H9 (cell line): ENCODE results near the gene UHRF1. TPM values are rescaled to one million over a fixed set of nuclear protein-coding genes. Genes with fewer than 3 reads are reported as not detected.

Experiments
- DNase-seq: peaks from one replicate; pipeline ENCODE4 v3.0.0-alpha.2; 2017
- H2AFZ ChIP-seq: one replicate; pipeline ENCODE4 v1.6.1; 2013; ENCODE audit warnings: mild to moderate bottlenecking, low read length, control low read depth, moderate library complexity
- H2AK5ac ChIP-seq: 2 replicates; pipeline ENCODE4 v1.6.1; 2013; ENCODE audit warnings: low read length, control low read depth, mixed read lengths; ENCODE audit not compliant: insufficient read length
- H2BK120ac ChIP-seq: one replicate; pipeline ENCODE4 v1.6.1; 2013; ENCODE audit warnings: low read depth, mild to moderate bottlenecking, low read length, control low read depth, inconsistent platforms; ENCODE audit not compliant: poor library complexity, severe bottlenecking
- H2BK12ac ChIP-seq: 2 replicates; pipeline ENCODE4 v1.6.1; 2013; ENCODE audit warnings: low read length, control low read depth, mixed read lengths, low read depth; ENCODE audit not compliant: insufficient read length
- H2BK15ac ChIP-seq: 2 replicates; pipeline ENCODE4 v1.6.1; 2013; ENCODE audit warnings: low read depth, low read length, control low read depth
- H2BK20ac ChIP-seq: one replicate; pipeline ENCODE4 v1.6.1; 2013; ENCODE audit warnings: low read depth, mild to moderate bottlenecking, low read length, control low read depth, inconsistent platforms; ENCODE audit not compliant: poor library complexity, severe bottlenecking
- H2BK5ac ChIP-seq: 2 replicates; pipeline ENCODE4 v1.6.1; 2013; ENCODE audit warnings: low read length, control low read depth, mixed read lengths; ENCODE audit not compliant: insufficient read length
- H3K14ac ChIP-seq: 2 replicates; pipeline ENCODE4 v1.6.1; 2013; ENCODE audit warnings: low read length, control low read depth; ENCODE audit not compliant: insufficient read depth
- H3K18ac ChIP-seq: 2 replicates; pipeline ENCODE4 v1.6.1; 2013; ENCODE audit warnings: low read depth, mild to moderate bottlenecking, mixed read lengths, low read length, control low read depth; ENCODE audit not compliant: insufficient read length
- H3K23ac ChIP-seq: 2 replicates; pipeline ENCODE4 v1.6.1; 2013; ENCODE audit warnings: low read length, control low read depth, mixed read lengths, low read depth; ENCODE audit not compliant: insufficient read length
- H3K23me2 ChIP-seq: 2 replicates; pipeline ENCODE4 v1.6.1; 2013; ENCODE audit warnings: low read depth, mild to moderate bottlenecking, mixed read lengths, low read length, control low read depth; ENCODE audit not compliant: insufficient read length, poor library complexity, severe bottlenecking
- H3K27ac ChIP-seq: 2 replicates; pipeline ENCODE4 v1.5.1; 2013; ENCODE audit warnings: low read length, control low read depth, mixed read lengths, low read depth; ENCODE audit not compliant: insufficient read length
- H3K27me3 ChIP-seq: 2 replicates; pipeline ENCODE4 v1.6.1; 2013; ENCODE audit warnings: low read length, control low read depth, inconsistent platforms; ENCODE audit not compliant: insufficient read depth
- H3K4ac ChIP-seq: 2 replicates; pipeline ENCODE4 v1.6.1; 2013; ENCODE audit warnings: low read depth, mild to moderate bottlenecking, control low read depth, inconsistent platforms, low read length, moderate library complexity
- H3K4me1 ChIP-seq: 2 replicates; pipeline ENCODE4 v1.6.1; 2013; ENCODE audit warnings: low read length, control low read depth, inconsistent platforms; ENCODE audit not compliant: insufficient read depth
- H3K4me2 ChIP-seq: 2 replicates; pipeline ENCODE4 v1.6.1; 2013; ENCODE audit warnings: low read length, control low read depth, mixed read lengths; ENCODE audit not compliant: insufficient read length, insufficient read depth
- H3K56ac ChIP-seq: 2 replicates; pipeline ENCODE4 v1.6.1; 2013; ENCODE audit warnings: low read depth, mild to moderate bottlenecking, mixed read lengths, low read length, control low read depth; ENCODE audit not compliant: insufficient read length
- H3K79me1 ChIP-seq: 2 replicates; pipeline ENCODE4 v1.6.1; 2013; ENCODE audit warnings: low read depth, mild to moderate bottlenecking, moderate library complexity, low read length, control low read depth, inconsistent platforms; ENCODE audit not compliant: insufficient read depth, poor library complexity, severe bottlenecking
- H3K79me2 ChIP-seq: 2 replicates; pipeline ENCODE4 v1.6.1; 2013; ENCODE audit warnings: low read length, control low read depth, inconsistent platforms; ENCODE audit not compliant: insufficient read depth
- H3K9ac ChIP-seq: 2 replicates; pipeline ENCODE4 v1.6.1; 2013; ENCODE audit warnings: low read length, control low read depth, mixed read lengths; ENCODE audit not compliant: insufficient read length; ENCODE audit errors: extremely low read depth
- H3K9me3 ChIP-seq: one replicate; pipeline ENCODE4 v1.6.1; 2013; ENCODE audit warnings: low read depth, low read length, inconsistent platforms; ENCODE audit not compliant: control insufficient read depth
- H3T11ph ChIP-seq: one replicate; pipeline ENCODE4 v1.6.1; 2013; ENCODE audit warnings: mild to moderate bottlenecking, low read length, control low read depth, inconsistent platforms
- H4K20me1 ChIP-seq: one replicate; pipeline ENCODE4 v1.6.1; 2013; ENCODE audit not compliant: control insufficient read depth, insufficient read length, insufficient read depth
- H4K5ac ChIP-seq: 2 replicates; pipeline ENCODE4 v1.6.1; 2013; ENCODE audit warnings: low read depth, mild to moderate bottlenecking, mixed read lengths, low read length, control low read depth; ENCODE audit not compliant: insufficient read length
- H4K8ac ChIP-seq: replicated peaks from 2 replicates; pipeline ENCODE4 v1.6.1; 2013; ENCODE audit warnings: low read length, control low read depth, mixed read lengths, low read depth; ENCODE audit not compliant: insufficient read length
- H4K91ac ChIP-seq: 2 replicates; pipeline ENCODE4 v1.6.1; 2013; ENCODE audit warnings: low read depth, mild to moderate bottlenecking, moderate library complexity, mixed read lengths, low read length, control low read depth; ENCODE audit not compliant: insufficient read length
- H3K27ac Mint-ChIP-seq, 3 experiments: 2 replicates in 2 of 3; 3 replicates in 1 of 3; pipeline ENCODE4 v1.8.0; 2020 to 2021; ENCODE audit warnings: mixed read lengths in 3 of 3, mild to moderate bottlenecking in 1 of 3, moderate library complexity in 1 of 3
- H3K27me3 Mint-ChIP-seq: 2 replicates; pipeline ENCODE4 v1.8.0; 2021; ENCODE audit warnings: low read depth, mild to moderate bottlenecking, moderate library complexity, mixed read lengths
- H3K36me3 Mint-ChIP-seq, 3 experiments: 2 replicates in 2 of 3; 3 replicates in 1 of 3; pipeline ENCODE4 v1.8.0; 2020 to 2021; ENCODE audit warnings: low read depth in 3 of 3, mixed read lengths in 3 of 3; ENCODE audit not compliant: insufficient read depth in 1 of 3
- H3K4me1 Mint-ChIP-seq, 2 experiments: 2 replicates each; pipeline ENCODE4 v1.8.0; 2020; ENCODE audit warnings: mixed read lengths in 2 of 2
- H3K4me3 Mint-ChIP-seq, 2 experiments: 2 replicates in 1 of 2; 3 replicates in 1 of 2; pipeline ENCODE4 v1.8.0; 2020 to 2021; ENCODE audit warnings: mild to moderate bottlenecking in 2 of 2, mixed read lengths in 2 of 2, moderate library complexity in 1 of 2
- H3K9me3 Mint-ChIP-seq, 2 experiments: 2 replicates in 1 of 2; 3 replicates in 1 of 2; pipeline ENCODE4 v1.8.0; 2020; ENCODE audit warnings: mild to moderate bottlenecking in 2 of 2, mixed read lengths in 2 of 2, moderate library complexity in 1 of 2
- CTCF ChIP-seq: fragments of 200-600 bp; sonication (generic); conservative IDR thresholded peaks from 3 replicates; pipeline ENCODE4 v1.8.0; 2021; ENCODE audit warnings: antibody characterized with exemption, mild to moderate bottlenecking
- WGBS: extraction: QIAGEN DNeasy Blood & Tissue Kit; methylation state at CpG from one replicate; pipeline ENCODE4 v1.1.7; 2013; ENCODE audit warnings: missing lambda C conversion rate, low lambda C conversion rate, mixed read lengths; ENCODE audit not compliant: insufficient read length; ENCODE audit errors: extremely low coverage; 5-methylcytosine and 5-hydroxymethylcytosine counted together
- total RNA-seq: library from RNA; stranded (reverse); gene quantifications from 2 replicates; pipeline ENCODE4 v1.2.1, GENCODE V29; 2021

Gene UHRF1
- total RNA-seq, 1 experiment from 2014 or later = 106 TPM

GRCh38 chr19:4966591-4966990 is 57.3 kb downstream of the UHRF1 start:
- Histone ChIP-seq H4K5ac (no peak overlapping the region), H3T11ph (no peak overlapping the region), H3K9ac (no peak overlapping the region), H3K4ac (no peak overlapping the region), H4K20me1 (no peaks in the 10 kb centered on the region), H3K4me2 (no peak overlapping the region), H2AFZ (no peak overlapping the region), H2BK120ac (no peak overlapping the region), H2BK5ac (no peak overlapping the region), H3K23me2 (peaks cover 12% of the 10 kb centered on the region), H2AK5ac (no peak overlapping the region), H2BK12ac (no peak overlapping the region), H2BK20ac (no peak overlapping the region), H4K91ac (no peak overlapping the region), H3K23ac (no peak overlapping the region), H3K18ac (no peak overlapping the region), H3K79me2 (no peaks in the 10 kb centered on the region; the same call in 1 of the 2 replicates), H3K4me1 (no peaks in the 10 kb centered on the region), H4K8ac (no peak overlapping the region), H3K27ac (no peak overlapping the region), H3K79me1 (no peaks in the 10 kb centered on the region), H3K27me3 (no peaks in the 10 kb centered on the region), H3K9me3 (no peaks in the 10 kb centered on the region), H3K14ac (no peak overlapping the region), H2BK15ac (no peak overlapping the region), H3K56ac (no peak overlapping the region)
- H3K4me1 Mint-ChIP-seq = peaks cover 31 to 33% of the 10 kb centered on the region in 2 experiments
- peaks cover 13 to 41% (median 24%) of the 10 kb centered on the region in 3 experiments for H3K36me3 Mint-ChIP-seq
- H3K9me3 Mint-ChIP-seq = peaks cover 0 to 4% of the 10 kb centered on the region in 2 experiments; a peak in 2 of 5 replicates
- H3K27me3 Mint-ChIP-seq = peaks cover 5% of the 10 kb centered on the region
- no peak overlapping the region for H3K27ac Mint-ChIP-seq
- no peak for DNase-seq
- no peak for TF ChIP-seq CTCF
- WGBS = no CpG with 5 or more reads among the region's 6 CpGs
- H3K4me3 Mint-ChIP-seq = no peak overlapping the region; a peak in 1 of 5 replicates
